Stimulated activated CD4-positive, alpha-beta T cell treated with anti-CD3 and anti-CD28 coated beads, Interleukin-4, amount 100 ng/mL, for 1 hour (primary cell): ENCODE measurements around the gene NME2.

Experiments
- DNase-seq: peaks from one replicate; pipeline ENCODE4 v3.0.0-alpha.2; 2020

NME2 gene

GRCh38 chr17:51166198-51166986 lies at the start of gene NME2:
Gene NME2, plus strand, starts transcription at chr17:51166411. Its CDS starts 420 bp downstream, at chr17:51166831.
- peak; percentile 74 for DNase-seq

DNA sequence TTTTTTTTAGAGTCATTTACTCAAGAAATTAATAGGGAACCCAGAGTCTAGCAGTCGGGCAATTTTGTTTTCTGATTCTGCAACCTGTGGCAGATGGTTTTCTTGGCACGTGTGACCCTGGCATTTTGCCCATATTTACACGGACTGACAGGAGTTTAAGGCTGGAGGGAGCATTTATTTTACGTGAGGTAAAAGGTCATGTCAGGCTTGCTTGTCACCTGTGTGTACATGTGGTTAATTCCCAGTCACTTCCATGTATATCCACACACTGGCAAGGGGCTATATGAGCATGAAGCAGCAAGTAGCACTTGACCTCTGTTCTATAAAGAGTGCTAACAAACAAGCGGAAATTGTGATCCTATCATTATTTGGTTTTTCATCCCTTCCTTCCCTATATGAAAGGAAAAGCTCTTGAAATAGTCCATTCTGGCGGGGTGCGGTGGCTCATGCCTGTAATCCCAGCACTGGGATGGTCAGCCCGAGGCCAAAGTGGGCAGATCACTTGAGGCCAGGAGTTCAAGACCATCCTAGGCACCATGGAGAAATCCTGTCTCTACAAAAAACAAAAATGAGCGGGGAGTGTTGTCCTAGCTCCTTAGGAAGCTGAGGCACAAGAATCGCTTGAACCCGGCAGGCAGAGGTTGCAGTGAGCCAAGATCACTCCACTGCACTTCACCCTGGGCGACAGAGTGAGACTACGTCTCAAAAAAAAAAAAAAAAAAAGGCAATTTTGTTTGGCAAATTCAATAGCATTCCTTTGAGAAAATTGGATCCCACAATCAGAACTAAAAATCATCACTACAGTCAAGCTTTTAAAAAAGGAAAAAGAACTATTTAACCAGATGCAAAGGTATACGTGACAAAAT lies 47.6 kb upstream of the NME2 start:
- no peak for DNase-seq

DNA sequence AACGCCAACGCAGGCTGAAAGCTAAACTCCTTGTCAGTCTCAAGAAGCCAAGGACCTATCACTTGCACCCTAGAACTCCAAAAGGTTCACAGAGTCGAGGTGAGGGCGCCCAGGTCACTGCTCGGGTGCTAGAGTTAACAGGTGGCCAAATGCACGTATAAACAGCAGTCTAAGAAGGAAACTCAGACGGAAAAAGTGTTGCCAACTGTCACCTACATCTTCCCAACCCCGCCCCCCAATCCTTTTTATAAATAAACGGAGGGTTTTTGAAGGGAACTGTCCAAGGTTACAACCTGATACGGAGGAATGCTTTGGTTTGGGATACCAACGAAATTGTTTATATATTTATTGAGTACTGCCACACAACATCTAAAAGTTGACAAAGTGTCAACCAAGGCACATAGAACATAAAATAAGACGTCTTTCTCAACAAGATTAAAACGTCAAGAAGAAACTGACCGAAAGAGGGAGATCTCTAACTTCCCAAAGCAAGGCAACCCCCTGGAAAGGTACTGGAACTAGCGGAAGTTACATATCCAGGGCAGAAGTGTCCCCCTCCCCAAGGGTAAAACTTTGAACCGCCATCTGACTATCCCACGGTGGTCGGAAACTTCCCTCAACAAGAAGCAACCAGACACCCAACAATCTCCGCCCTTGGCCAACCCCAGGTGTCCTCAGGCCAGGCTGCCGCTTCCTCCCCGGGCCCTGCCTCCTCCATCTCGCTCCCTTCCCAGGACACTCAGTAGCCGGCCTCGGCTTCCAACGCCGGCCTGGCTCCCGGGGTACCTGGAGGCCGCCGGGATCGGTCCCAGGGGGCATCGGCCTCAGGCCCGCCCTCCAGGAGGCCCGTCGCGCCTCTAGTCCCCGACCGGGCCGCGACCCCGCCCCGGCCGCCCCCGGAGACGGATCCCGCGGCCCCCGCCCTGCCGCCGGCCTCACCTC lies 46.5 kb upstream of the NME2 start:
- peak; percentile 22 for DNase-seq

GRCh38 chr17:51120357-51120738 lies 45.9 kb upstream of the NME2 start:
- peak; percentile 50 for DNase-seq

- DNase-seq = peak; percentile 89
These were observed 45.2 kb upstream of the NME2 start, which contains the start of gene SPAG9 for GRCh38 chr17:51120739-51121619. Gene SPAG9, minus strand, starts transcription at chr17:51120868. Its CDS starts 212 bp downstream, at chr17:51120656.

- DNase-seq = peak; percentile 88
These were observed 44.4 kb upstream of the NME2 start for GRCh38 chr17:51121620-51122472.

- DNase-seq = peak; percentile 12
These were observed 43.6 kb upstream of the NME2 start for GRCh38 chr17:51122473-51123115.

DNA sequence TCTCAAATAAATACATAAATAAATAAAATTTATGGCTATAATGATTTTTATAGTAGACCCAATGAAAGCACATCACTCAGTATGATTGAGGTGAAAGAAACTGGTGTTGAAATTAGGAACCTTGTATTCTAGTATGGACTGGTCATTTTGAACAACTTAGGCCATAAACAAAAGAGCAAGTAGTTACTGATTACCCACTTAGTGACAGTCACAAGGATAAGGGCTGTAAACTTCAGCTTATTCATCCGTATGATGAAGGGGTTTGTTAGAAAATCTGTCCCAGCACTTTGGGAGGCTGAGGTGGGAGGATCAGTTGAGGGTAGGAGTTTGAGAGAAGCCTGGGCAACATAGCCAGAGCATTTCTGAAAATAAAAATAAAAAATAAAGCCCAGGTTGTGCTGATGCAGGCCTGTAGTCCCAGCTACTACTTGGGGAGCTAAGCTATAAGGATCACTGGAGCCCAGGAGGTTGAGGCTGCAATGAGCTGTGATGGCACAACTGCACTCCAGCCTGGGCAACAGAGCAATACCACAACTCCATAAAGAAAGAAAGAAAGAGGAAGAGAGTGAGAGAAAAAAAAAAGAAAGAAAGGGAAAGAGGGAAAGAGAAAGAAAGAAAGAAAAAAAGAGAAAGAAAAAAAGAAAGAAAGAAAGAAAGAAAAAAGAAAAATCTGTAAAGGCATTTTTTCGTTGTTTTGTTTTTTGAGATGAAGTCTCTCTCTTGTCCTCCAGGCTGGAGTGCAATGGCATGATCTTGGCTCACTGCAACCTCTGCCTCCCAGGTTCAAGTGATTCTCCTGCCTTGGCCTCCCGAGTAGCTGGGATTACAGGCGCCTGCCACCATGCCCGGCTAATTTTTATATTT lies 41.3 kb upstream of the NME2 start:
- DNase-seq = no peak

- no peak for DNase-seq
These were observed 38.1 kb upstream of the NME2 start for GRCh38 chr17:51128076-51128475.

DNA sequence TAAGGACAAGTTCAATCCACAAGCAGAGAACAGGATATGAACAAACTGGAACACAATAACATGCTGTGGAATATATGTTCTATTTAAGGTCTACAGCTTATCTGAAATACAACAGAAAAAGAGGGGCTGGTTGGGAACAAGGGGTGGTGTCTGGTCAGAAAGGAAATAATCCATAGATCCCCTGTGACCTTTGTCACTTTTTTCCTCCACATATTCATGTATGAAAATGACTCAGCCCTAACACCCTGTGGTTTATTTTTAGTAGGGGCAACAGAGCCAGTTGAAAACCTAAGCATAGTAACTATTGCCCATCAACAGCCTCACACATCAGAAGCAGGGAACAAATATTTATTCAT lies 33.3 kb upstream of the NME2 start:
- no peak for DNase-seq

DNA sequence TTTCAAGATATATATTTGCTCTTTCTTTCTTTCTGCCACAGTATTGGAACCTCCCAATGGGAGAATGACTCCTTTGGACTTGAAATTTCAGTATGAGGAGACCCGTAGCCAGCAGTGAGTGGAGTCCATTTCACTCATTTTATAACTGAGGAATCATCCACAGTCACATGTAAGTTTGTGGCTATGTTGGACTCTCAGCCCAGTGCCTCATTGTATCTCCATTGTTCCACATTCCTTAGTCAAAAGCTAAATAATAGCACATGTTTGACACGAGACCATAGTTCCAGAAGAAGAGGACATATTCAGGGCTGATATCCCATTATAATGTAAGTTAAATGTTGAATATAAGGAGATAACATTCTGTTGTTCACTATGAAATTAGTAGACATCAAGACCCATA lies 32.8 kb upstream of the NME2 start:
- DNase-seq = no peak

GRCh38 chr17:51135956-51136355 lies 30.3 kb upstream of the NME2 start:
- DNase-seq = no peak

DNA sequence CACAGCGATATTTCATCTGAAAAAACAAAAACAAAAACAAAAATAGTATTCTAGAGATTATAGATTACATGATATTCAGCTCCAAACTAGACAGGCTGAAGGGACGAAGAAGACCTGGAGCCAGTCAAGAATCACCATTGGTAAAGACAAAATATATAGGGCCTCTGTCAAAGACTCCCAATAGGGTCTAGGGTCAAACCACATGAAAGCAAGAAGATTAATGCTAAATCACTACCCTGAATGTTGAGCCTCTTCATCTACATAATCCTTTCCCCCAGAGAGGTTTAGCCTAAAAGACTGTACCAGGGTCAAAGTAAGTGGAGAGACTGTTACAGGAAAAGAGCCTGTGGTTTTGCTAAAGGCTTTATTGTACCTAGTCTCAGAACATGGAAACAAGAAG lies 23.6 kb upstream of the NME2 start:
- no peak for DNase-seq

- DNase-seq = no peak
These were observed 21.8 kb upstream of the NME2 start for GRCh38 chr17:51144266-51145022.

- no peak for DNase-seq
These were observed 18.6 kb upstream of the NME2 start for GRCh38 chr17:51147650-51148049.

GRCh38 chr17:51149163-51149562 lies 17.0 kb upstream of the NME2 start:
- no peak for DNase-seq

DNA sequence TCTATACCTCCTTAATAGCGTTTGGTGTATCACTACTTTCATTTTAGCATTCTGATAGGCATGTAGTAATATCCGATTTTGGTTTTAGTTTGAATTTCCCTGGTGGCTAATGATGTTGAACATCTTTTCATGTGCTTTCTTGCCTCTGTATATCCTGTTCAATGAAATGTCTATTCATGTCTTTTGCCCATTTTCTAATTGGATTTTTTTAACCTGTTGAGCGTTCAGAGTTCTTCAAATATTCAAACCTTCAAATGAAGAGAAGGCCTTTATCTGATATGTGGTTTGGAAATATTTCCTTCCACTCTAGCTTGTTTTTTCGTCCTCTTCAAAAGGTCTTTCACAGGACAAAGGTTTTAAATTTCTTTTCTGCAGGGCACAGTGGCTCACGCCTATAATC lies 15.3 kb upstream of the NME2 start:
- no peak for DNase-seq

GRCh38 chr17:51152766-51153209 lies 13.4 kb upstream of the NME2 start:
- DNase-seq = no peak
